GM20431 (cell line): Measurements from ENCODE around the gene KCNJ9.

Source experiments
- in situ Hi-C: fragments of 300-500 bp; cut with MseI, MboI; formaldehyde crosslinking; loops from one replicate; pipeline ENCODE4 v1.15.0; 2020; ENCODE audit warnings: low sequenced_read_pairs; ENCODE audit not compliant: unreplicated experiment

Gene KCNJ9

DNA sequence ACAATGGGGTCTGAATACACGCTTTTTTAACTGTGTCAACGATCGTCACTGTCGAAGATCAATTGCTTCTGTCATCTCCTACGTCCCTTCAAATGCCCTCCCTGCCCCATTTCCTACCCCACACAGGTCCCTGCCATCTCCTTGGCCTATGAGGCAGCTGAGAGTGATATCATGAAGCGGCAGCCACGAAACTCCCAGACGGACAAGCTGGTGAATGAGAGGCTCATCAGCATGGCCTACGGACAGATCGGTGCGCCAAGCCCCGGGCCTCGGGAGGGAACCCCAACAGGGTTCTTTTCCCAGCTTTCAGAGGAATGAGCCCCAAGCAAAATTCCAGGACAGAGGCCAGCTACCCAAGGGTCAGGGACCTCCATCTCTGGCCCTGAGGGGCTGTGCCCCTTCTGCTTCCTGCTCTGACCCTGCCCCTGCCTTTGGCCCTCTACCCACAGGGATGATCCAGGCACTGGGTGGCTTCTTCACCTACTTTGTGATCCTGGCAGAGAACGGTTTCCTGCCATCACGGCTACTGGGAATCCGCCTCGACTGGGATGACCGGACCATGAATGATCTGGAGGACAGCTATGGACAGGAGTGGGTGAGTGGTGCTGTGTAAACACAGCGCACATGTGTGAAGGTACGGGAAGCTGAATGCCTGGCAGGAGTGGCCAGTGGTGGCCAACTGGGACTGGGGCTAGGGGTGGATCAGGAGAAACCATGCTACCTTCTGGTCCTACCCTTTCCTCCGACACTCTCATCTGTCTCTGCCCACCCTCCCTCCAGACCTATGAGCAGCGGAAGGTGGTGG, 55.0 kb downstream of the KCNJ9 start:
- in situ Hi-C loops = no loop called here

GRCh38 chr1:160136926-160137200, 55.5 kb downstream of the KCNJ9 start:
- in situ Hi-C loops = no loop called here

GRCh38 chr1:160137216-160137862, 56.0 kb downstream of the KCNJ9 start:
- in situ Hi-C loops = no loop called here

DNA sequence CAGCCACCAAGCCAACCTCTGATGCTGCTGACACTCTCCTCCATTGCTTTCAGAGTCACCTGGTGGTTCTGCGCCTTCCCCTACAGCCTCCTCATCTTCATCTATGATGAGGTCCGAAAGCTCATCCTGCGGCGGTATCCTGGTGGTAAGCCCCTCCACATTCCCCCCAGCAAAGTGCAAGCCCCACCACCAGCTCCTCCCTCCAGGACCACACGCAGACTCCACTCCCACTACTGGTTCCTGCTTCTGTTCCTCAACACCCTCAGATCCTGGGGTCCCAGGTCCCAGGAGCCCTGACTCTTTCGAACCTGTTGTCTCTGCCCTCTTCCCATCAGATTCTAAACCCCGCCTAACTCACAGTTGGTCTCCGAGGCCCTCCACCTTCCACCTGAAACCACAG, 58.5 kb downstream of the KCNJ9 start:
- in situ Hi-C loops = no loop called here
